ENCODE data around the gene GALNT16.

DNA sequence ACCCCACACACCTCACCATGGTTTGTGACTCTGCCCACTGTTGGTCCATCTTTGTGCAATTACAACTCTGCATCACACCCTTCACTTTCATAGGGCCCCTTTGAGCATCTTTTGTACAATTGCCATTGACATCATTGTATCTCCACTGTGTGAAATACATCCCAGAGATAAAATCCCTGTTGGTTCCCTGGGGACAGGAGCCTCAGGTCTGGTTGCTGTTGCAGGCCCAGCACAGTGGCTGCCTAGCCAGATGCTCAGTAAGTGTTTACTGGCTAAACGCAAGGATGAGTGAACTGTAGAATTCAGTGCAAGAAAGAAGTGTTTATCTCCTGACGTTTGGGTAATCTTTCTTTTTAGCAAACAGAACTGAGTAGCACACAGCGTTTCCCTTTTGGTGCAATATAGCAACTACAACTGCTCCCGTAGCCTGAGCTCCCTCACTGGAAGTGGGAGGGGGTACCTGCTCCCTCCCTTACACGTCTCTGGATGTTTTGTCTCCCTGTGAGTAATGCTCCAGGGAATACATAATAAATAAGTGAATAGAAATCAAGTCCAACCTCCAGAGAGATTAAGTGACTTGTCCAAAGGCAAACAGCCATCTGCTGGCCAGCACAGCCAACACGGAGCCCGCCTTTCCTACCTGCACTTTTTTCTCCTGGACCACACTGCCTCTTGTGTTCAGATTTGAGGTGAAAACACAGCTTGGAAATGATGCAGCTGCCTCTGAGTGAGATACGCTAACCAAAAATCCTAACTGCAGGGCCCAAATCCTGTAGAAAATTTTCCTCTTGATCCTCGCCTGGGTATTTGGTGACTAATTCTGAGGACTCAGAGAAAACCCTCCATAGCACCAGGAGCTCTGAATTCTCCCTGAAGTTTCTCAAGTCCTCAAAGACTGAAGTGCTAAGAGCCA is 27.4 kb downstream of the GALNT16 start:
- TF ChIP-seq, protein P1, sequence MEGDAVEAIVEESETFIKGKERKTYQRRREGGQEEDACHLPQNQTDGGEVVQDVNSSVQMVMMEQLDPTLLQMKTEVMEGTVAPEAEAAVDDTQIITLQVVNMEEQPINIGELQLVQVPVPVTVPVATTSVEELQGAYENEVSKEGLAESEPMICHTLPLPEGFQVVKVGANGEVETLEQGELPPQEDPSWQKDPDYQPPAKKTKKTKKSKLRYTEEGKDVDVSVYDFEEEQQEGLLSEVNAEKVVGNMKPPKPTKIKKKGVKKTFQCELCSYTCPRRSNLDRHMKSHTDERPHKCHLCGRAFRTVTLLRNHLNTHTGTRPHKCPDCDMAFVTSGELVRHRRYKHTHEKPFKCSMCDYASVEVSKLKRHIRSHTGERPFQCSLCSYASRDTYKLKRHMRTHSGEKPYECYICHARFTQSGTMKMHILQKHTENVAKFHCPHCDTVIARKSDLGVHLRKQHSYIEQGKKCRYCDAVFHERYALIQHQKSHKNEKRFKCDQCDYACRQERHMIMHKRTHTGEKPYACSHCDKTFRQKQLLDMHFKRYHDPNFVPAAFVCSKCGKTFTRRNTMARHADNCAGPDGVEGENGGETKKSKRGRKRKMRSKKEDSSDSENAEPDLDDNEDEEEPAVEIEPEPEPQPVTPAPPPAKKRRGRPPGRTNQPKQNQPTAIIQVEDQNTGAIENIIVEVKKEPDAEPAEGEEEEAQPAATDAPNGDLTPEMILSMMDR (IDR thresholded peaks at IDR 0.05) = no peak
- TF ChIP-seq EP300 (IDR thresholded peaks at IDR 0.05) = no peak
- TF ChIP-seq POLR2A (IDR thresholded peaks at IDR 0.05) = no peak
- TF ChIP-seq POLR2AphosphoS5 (IDR thresholded peaks at IDR 0.05) = no peak

All from suprapubic skin (tissue), 4 donors.